Neural cell (in vitro differentiated cells): ENCODE measurements around the gene STK40. TPM values are rescaled to one million over a fixed set of nuclear protein-coding genes. Genes with fewer than 3 reads are reported as not detected.

ENCODE experiments used
- H2AFZ ChIP-seq: fragments of 200-600, 300-800 bp; sonication (generic), shearing (Covaris generic); 2 replicates; pipeline ENCODE4 v1.6.0; 2014; ENCODE audit warnings: low read depth, mild to moderate bottlenecking, antibody characterized with exemption, low read length, moderate library complexity
- H3F3A ChIP-seq: fragments of 200-600 bp; shearing (Covaris generic); 2 replicates; pipeline ENCODE4 v1.6.1; 2016; ENCODE audit warnings: mild to moderate bottlenecking, moderate library complexity, mixed read lengths, antibody characterized with exemption, low read length; ENCODE audit not compliant: insufficient read depth, poor library complexity, severe bottlenecking
- H3K27ac ChIP-seq: fragments of 200-600, 300-800 bp; sonication (generic), shearing (Covaris generic); 2 replicates; pipeline ENCODE4 v1.5.1; 2014; ENCODE audit warnings: mild to moderate bottlenecking, low read length, moderate library complexity
- H3K27me3 ChIP-seq: fragments of 300-800, 200-600 bp; sonication (generic), shearing (Covaris generic); 2 replicates; pipeline ENCODE4 v1.6.0; 2014; ENCODE audit warnings: mild to moderate bottlenecking, low read depth, low read length, moderate library complexity; ENCODE audit not compliant: insufficient read depth
- H3K36me3 ChIP-seq: fragments of 300-800, 200-600 bp; sonication (generic), shearing (Covaris generic); 2 replicates; pipeline ENCODE4 v1.5.1; 2014; ENCODE audit warnings: mild to moderate bottlenecking, antibody characterized with exemption, low read length, moderate library complexity; ENCODE audit not compliant: insufficient read depth
- H3K4me2 ChIP-seq: fragments of 300-800, 200-600 bp; sonication (generic), shearing (Covaris generic); 2 replicates; pipeline ENCODE4 v1.6.0; 2014; ENCODE audit warnings: mild to moderate bottlenecking, low read length
- H3K4me3 ChIP-seq: fragments of 300-800, 200-600 bp; sonication (generic), shearing (Covaris generic); 2 replicates; pipeline ENCODE4 v1.5.1; 2014; ENCODE audit warnings: mild to moderate bottlenecking, low read length, moderate library complexity
- H3K79me2 ChIP-seq: fragments of 200-600 bp; shearing (Covaris generic); replicated peaks from 2 replicates; pipeline ENCODE4 v1.6.0; 2014; ENCODE audit warnings: mild to moderate bottlenecking, low read length, moderate library complexity; ENCODE audit not compliant: insufficient read depth
- H3K9ac ChIP-seq: fragments of 300-800, 200-600 bp; sonication (generic), shearing (Covaris generic); 2 replicates; pipeline ENCODE4 v1.6.1; 2016; ENCODE audit warnings: mild to moderate bottlenecking, low read length, mixed read lengths
- H3K9me2 ChIP-seq: fragments of 200-600 bp; shearing (Covaris generic); 2 replicates; pipeline ENCODE4 v1.6.1; 2016; ENCODE audit warnings: mild to moderate bottlenecking, low read length, mixed read lengths; ENCODE audit not compliant: insufficient read depth
- H3K9me3 ChIP-seq: fragments of 200-600, 300-800 bp; sonication (generic), shearing (Covaris generic); 2 replicates; pipeline ENCODE4 v1.6.1; 2016; ENCODE audit warnings: mild to moderate bottlenecking, mixed run types, low read length, moderate library complexity, mixed read lengths
- H4K20me1 ChIP-seq: fragments of 200-600 bp; shearing (Covaris generic); 2 replicates; pipeline ENCODE4 v1.6.1; 2016; ENCODE audit warnings: mild to moderate bottlenecking, mixed run types; ENCODE audit not compliant: insufficient read depth
- EP300 ChIP-seq: fragments of 450-650 bp; conservative IDR thresholded peaks from 2 replicates; pipeline ENCODE4 v1.6.1; 2014; ENCODE audit warnings: antibody characterized with exemption, mild to moderate bottlenecking, moderate library complexity; ENCODE audit not compliant: poor library complexity, severe bottlenecking
- EZH2 ChIP-seq: fragments of 200-600, 300-800 bp; shearing (Covaris generic), sonication (generic); IDR thresholded peaks from 2 replicates; pipeline ENCODE4 v1.6.1; 2014; ENCODE audit warnings: antibody characterized with exemption, low read length, borderline replicate concordance, mild to moderate bottlenecking; ENCODE audit not compliant: insufficient read depth, poor library complexity, severe bottlenecking
- MXI1 ChIP-seq: fragments of 450-650 bp; conservative IDR thresholded peaks from 2 replicates; pipeline ENCODE4 v1.6.1; 2014; ENCODE audit warnings: antibody characterized with exemption, mild to moderate bottlenecking; ENCODE audit not compliant: poor library complexity, severe bottlenecking
- POLR2AphosphoS5 ChIP-seq: IDR thresholded peaks from 2 replicates; pipeline ENCODE4 v1.6.1; 2012
- RAD21 ChIP-seq: fragments of 450-650 bp; conservative IDR thresholded peaks from 2 replicates; pipeline ENCODE4 v1.6.1; 2014; ENCODE audit warnings: antibody characterized with exemption, mild to moderate bottlenecking, moderate library complexity
- SMC3 ChIP-seq: fragments of 450-650 bp; conservative IDR thresholded peaks from 2 replicates; pipeline ENCODE4 v1.6.1; 2014; ENCODE audit warnings: antibody characterized with exemption, mild to moderate bottlenecking, moderate library complexity; ENCODE audit not compliant: poor library complexity
- TAF1 ChIP-seq: IDR thresholded peaks from 2 replicates; pipeline ENCODE4 v1.6.1; 2012; ENCODE audit warnings: low read depth
- polyA plus RNA-seq: library from polyadenylated mRNA; depleted of rRNA; stranded (reverse); fragments of >200 nt; gene quantifications from 2 replicates; pipeline ENCODE4 v1.2.3, GENCODE V29; 2014
- TF ChIP-seq, protein P1 (sequence below): IDR thresholded peaks from 2 replicates; pipeline ENCODE4 v1.6.1; 2012; ENCODE audit warnings: borderline replicate concordance
- TF ChIP-seq, protein P2 (sequence below): fragments of 450-650 bp; IDR thresholded peaks from 2 replicates; pipeline ENCODE4 v1.5.1; 2014; ENCODE audit warnings: antibody characterized with exemption, mild to moderate bottlenecking, moderate library complexity; ENCODE audit not compliant: poor library complexity, severe bottlenecking

Gene STK40
- polyA plus RNA-seq, 1 donor from 2014 or later = 8.4 TPM

DNA sequence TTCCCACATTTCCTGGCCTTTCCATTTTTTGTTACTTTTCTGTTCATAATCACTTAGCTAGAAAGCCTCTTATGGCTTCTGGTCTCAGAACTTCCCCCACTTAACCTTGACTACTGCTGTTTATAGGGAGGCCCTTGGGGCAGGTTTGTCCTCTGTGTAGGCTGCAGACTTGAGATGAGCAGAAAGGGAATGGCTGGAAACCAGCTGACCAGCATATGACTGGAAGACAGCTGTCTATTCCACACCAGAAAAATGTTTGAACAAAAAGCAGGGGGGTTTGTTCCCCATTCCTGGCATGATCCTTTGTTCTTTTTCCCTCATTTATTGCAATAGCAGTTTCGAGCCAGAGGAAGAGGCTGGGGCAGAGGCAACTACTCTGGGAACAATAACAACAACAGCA lies 84.5 kb downstream of the STK40 start:
- no peak overlapping the region for H3K27ac ChIP-seq
- H3K4me3 ChIP-seq = no peak overlapping the region
- H3K36me3 ChIP-seq = peaks cover 6% of the 10 kb centered on the region
- no peaks in the 10 kb centered on the region for H4K20me1 ChIP-seq
- H3K4me2 ChIP-seq = no peak overlapping the region
- H3K9ac ChIP-seq = no peak overlapping the region
- no peaks in the 10 kb centered on the region for H3K79me2 ChIP-seq
- no peaks in the 10 kb centered on the region for H3F3A ChIP-seq
- H2AFZ ChIP-seq = no peak overlapping the region
- H3K9me3 ChIP-seq = no peaks in the 10 kb centered on the region
- no peaks in the 10 kb centered on the region for H3K9me2 ChIP-seq
- TF ChIP-seq TAF1 = no peak
- TF ChIP-seq RAD21 = no peak
- no peak for TF ChIP-seq EP300
- TF ChIP-seq EZH2 = no peak
- TF ChIP-seq MXI1 = no peak
- TF ChIP-seq SMC3 = no peak
- TF ChIP-seq, protein P1, sequence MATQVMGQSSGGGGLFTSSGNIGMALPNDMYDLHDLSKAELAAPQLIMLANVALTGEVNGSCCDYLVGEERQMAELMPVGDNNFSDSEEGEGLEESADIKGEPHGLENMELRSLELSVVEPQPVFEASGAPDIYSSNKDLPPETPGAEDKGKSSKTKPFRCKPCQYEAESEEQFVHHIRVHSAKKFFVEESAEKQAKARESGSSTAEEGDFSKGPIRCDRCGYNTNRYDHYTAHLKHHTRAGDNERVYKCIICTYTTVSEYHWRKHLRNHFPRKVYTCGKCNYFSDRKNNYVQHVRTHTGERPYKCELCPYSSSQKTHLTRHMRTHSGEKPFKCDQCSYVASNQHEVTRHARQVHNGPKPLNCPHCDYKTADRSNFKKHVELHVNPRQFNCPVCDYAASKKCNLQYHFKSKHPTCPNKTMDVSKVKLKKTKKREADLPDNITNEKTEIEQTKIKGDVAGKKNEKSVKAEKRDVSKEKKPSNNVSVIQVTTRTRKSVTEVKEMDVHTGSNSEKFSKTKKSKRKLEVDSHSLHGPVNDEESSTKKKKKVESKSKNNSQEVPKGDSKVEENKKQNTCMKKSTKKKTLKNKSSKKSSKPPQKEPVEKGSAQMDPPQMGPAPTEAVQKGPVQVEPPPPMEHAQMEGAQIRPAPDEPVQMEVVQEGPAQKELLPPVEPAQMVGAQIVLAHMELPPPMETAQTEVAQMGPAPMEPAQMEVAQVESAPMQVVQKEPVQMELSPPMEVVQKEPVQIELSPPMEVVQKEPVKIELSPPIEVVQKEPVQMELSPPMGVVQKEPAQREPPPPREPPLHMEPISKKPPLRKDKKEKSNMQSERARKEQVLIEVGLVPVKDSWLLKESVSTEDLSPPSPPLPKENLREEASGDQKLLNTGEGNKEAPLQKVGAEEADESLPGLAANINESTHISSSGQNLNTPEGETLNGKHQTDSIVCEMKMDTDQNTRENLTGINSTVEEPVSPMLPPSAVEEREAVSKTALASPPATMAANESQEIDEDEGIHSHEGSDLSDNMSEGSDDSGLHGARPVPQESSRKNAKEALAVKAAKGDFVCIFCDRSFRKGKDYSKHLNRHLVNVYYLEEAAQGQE = no peak
- TF ChIP-seq, protein P2, sequence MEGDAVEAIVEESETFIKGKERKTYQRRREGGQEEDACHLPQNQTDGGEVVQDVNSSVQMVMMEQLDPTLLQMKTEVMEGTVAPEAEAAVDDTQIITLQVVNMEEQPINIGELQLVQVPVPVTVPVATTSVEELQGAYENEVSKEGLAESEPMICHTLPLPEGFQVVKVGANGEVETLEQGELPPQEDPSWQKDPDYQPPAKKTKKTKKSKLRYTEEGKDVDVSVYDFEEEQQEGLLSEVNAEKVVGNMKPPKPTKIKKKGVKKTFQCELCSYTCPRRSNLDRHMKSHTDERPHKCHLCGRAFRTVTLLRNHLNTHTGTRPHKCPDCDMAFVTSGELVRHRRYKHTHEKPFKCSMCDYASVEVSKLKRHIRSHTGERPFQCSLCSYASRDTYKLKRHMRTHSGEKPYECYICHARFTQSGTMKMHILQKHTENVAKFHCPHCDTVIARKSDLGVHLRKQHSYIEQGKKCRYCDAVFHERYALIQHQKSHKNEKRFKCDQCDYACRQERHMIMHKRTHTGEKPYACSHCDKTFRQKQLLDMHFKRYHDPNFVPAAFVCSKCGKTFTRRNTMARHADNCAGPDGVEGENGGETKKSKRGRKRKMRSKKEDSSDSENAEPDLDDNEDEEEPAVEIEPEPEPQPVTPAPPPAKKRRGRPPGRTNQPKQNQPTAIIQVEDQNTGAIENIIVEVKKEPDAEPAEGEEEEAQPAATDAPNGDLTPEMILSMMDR = no peak
- no peak for TF ChIP-seq POLR2AphosphoS5
- H3K27me3 ChIP-seq = no peaks in the 10 kb centered on the region

DNA sequence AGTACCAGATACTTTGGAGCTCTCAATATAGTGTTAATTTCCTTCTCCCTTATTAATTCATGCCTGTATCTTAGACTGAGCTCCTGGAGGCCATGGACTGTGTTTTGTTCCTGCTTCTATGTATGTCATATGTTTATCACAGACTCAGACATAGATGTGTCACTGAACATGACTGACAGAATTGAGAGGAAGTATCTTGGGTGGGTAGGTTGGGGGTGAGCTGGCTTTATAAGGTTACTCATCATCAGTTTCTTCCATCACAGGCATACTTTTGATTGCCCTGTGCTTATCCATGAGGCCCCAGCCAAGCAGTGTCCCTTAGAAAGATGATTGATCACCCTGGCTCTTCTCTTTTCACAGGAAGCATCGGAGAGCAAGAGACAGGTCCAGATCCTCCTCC lies 85.2 kb downstream of the STK40 start:
- H3K9me3 ChIP-seq = no peaks in the 10 kb centered on the region
- H2AFZ ChIP-seq = no peak overlapping the region
- H3K27me3 ChIP-seq = no peaks in the 10 kb centered on the region
- no peaks in the 10 kb centered on the region for H4K20me1 ChIP-seq
- H3K36me3 ChIP-seq = peaks cover 6% of the 10 kb centered on the region
- H3K79me2 ChIP-seq = no peaks in the 10 kb centered on the region
- no peaks in the 10 kb centered on the region for H3F3A ChIP-seq
- H3K9ac ChIP-seq = no peak overlapping the region
- H3K4me2 ChIP-seq = no peak overlapping the region
- H3K4me3 ChIP-seq = no peak overlapping the region
- H3K27ac ChIP-seq = no peak overlapping the region
- TF ChIP-seq EP300 (no peak), POLR2AphosphoS5 (no peak), MXI1 (no peak), TAF1 (no peak)
- H3K9me2 ChIP-seq = no peaks in the 10 kb centered on the region

DNA sequence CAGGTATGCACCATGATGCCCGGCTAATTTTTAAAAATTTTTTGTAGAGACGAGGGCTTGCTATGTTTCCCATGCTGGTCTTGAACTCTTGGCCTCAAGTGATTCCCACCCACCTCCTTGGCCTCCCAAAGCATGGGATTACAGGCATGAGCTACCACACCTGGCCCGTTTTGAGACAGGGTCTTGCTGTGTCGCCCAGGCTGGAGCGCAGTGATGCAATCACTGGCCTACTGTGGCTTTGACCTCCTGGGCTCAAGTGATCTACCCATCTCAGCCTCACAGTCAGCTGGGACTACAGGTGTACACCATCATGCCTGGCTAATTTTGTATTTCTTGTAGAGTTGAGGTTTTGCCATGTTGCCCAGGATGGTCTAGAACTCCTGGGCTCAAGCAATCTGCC lies 87.1 kb downstream of the STK40 start:
- Histone ChIP-seq H3K27me3 (no peaks in the 10 kb centered on the region), H3K9ac (no peak overlapping the region), H3K9me2 (no peaks in the 10 kb centered on the region), H3K9me3 (no peaks in the 10 kb centered on the region), H4K20me1 (no peaks in the 10 kb centered on the region), H2AFZ (no peak overlapping the region), H3K4me3 (no peak overlapping the region), H3K36me3 (peaks cover 6% of the 10 kb centered on the region), H3K79me2 (no peaks in the 10 kb centered on the region), H3F3A (no peaks in the 10 kb centered on the region), H3K4me2 (no peak overlapping the region), H3K27ac (no peak overlapping the region)
- TF ChIP-seq EP300 (no peak), TAF1 (no peak), POLR2AphosphoS5 (no peak), RAD21 (no peak), SMC3 (no peak), MXI1 (no peak), EZH2 (no peak)
- TF ChIP-seq, protein P2 = no peak
- TF ChIP-seq, protein P1 = no peak
